ENCODE data around the gene ADGRA1.

Gene ADGRA1

DNA sequence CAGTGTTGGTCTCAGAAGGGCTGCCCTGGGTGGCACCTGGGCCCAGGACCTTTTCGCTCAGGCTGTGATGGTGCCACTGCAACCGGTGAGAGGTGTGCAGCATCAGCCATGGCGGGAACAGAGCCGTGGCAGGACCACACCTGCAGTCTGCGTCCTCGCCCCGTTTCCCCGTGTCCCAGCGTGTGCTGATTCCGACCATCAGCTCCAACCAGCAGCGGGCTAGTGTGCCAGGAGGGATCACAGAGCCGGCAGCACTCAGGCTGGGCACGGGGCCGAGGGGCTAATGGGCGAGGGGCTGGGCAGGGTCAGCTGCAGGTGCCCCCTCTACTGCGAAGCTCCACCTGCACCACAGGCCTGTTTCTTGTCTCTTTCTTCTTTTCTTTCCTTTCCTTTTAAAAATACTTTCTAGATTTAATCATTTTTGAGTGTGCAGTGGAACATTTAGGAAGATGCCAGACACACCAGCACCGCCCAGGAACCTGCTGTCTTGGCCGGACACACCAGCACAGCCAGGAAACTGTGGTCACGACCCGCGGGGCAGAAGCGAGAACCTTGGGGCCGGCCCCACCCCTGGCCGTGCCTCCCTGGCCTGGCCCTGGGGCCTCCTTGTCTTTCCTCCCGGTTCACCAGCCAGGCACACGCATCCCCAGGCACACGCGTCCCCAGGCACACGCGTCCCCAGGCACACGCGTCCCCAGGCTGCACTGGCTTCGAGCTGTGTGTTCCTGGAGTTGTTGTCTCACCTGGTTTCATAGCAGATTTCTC is 34.6 kb downstream of the ADGRA1 start:
- H4K20me1 ChIP-seq (ENCODE audit: low read depth, low read length): no peaks in the 10 kb centered on the region
- no peaks in the 10 kb centered on the region for H3F3A ChIP-seq (ENCODE audit: insufficient read depth)
- no peaks in the 10 kb centered on the region for H3K9me3 ChIP-seq (ENCODE audit: insufficient read depth, low read length)
- H3K27ac ChIP-seq (ENCODE audit: low read depth, low read length): no peak overlapping the region
- H3K9me2 ChIP-seq (replicated peaks; ENCODE audit: insufficient read depth, low read length): no peaks in the 10 kb centered on the region
- H3K4me2 ChIP-seq (ENCODE audit: low read depth, low read length, poor library complexity, severe bottlenecking): no peak overlapping the region
- H3K4me3 ChIP-seq (ENCODE audit: insufficient read depth, low read length, poor library complexity, severe bottlenecking): no peak overlapping the region
- TF ChIP-seq EZH2phosphoT487 (conservative IDR thresholded peaks at IDR 0.05; ENCODE audit: low read length): no peak
- TF ChIP-seq, protein P1, sequence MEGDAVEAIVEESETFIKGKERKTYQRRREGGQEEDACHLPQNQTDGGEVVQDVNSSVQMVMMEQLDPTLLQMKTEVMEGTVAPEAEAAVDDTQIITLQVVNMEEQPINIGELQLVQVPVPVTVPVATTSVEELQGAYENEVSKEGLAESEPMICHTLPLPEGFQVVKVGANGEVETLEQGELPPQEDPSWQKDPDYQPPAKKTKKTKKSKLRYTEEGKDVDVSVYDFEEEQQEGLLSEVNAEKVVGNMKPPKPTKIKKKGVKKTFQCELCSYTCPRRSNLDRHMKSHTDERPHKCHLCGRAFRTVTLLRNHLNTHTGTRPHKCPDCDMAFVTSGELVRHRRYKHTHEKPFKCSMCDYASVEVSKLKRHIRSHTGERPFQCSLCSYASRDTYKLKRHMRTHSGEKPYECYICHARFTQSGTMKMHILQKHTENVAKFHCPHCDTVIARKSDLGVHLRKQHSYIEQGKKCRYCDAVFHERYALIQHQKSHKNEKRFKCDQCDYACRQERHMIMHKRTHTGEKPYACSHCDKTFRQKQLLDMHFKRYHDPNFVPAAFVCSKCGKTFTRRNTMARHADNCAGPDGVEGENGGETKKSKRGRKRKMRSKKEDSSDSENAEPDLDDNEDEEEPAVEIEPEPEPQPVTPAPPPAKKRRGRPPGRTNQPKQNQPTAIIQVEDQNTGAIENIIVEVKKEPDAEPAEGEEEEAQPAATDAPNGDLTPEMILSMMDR (IDR thresholded peaks at IDR 0.05; ENCODE audit: insufficient read depth, low read length, poor library complexity, severe bottlenecking): no peak
- H3K9ac ChIP-seq (ENCODE audit: low read length): no peak overlapping the region
- H3K27me3 ChIP-seq (ENCODE audit: low read length): no peaks in the 10 kb centered on the region
- H3K36me3 ChIP-seq (ENCODE audit: low read length): no peaks in the 10 kb centered on the region
- H2AFZ ChIP-seq (ENCODE audit: low read depth, low read length, severe bottlenecking): no peak overlapping the region
- no peaks in the 10 kb centered on the region for H3K79me2 ChIP-seq (ENCODE audit: insufficient read depth, low read length)

DNA sequence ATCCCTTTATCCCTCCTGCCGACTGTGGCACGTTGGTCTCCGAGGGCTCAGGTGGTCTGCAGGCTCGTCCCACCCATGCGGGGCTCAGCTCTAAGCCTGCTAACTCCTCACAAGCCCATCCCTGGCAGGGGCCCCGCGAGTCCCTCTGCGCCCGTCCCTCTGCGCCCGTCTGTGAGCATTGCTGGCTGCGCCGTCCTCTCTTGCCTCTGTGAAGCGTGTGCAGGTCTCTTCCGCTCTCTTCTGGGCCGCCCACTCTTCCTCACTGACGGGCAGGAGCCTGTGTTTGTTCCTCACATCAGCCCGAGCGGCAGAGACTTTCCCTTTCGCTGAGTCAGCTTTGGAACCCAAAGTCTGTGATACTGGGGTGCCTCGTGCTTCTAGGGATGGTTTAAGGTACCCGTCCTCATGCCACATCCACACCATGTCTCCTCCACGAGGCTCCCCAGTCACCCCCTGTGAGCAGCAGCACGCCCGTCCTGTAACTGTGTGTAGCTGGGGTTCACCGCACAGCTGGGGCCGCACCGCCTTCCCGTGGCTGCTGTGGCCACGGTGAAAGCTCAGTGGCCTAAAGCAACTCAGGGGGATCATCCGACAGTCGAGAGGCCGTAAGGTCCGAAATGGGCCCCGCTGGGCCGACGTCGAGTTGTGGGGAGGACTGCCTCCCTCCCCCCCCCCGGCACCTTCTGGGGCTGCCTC is 35.5 kb downstream of the ADGRA1 start:
- Histone ChIP-seq H3K4me3 (ENCODE audit: insufficient read depth, low read length, poor library complexity, severe bottlenecking) (no peak overlapping the region), H3K9me2 (replicated peaks; ENCODE audit: insufficient read depth, low read length) (no peaks in the 10 kb centered on the region), H3K79me2 (ENCODE audit: insufficient read depth, low read length) (no peaks in the 10 kb centered on the region), H3K27me3 (ENCODE audit: low read length) (no peaks in the 10 kb centered on the region), H3F3A (ENCODE audit: insufficient read depth) (no peaks in the 10 kb centered on the region), H3K36me3 (ENCODE audit: low read length) (no peaks in the 10 kb centered on the region), H3K9ac (ENCODE audit: low read length) (no peak overlapping the region), H4K20me1 (ENCODE audit: low read depth, low read length) (no peaks in the 10 kb centered on the region), H2AFZ (ENCODE audit: low read depth, low read length, severe bottlenecking) (no peak overlapping the region), H3K27ac (ENCODE audit: low read depth, low read length) (no peak overlapping the region), H3K4me2 (ENCODE audit: low read depth, low read length, poor library complexity, severe bottlenecking) (no peak overlapping the region), H3K9me3 (ENCODE audit: insufficient read depth, low read length) (no peaks in the 10 kb centered on the region)
- no peak for TF ChIP-seq EZH2phosphoT487 (conservative IDR thresholded peaks at IDR 0.05; ENCODE audit: low read length)
- TF ChIP-seq, protein P1 (IDR thresholded peaks at IDR 0.05; ENCODE audit: insufficient read depth, low read length, poor library complexity, severe bottlenecking): no peak

DNA sequence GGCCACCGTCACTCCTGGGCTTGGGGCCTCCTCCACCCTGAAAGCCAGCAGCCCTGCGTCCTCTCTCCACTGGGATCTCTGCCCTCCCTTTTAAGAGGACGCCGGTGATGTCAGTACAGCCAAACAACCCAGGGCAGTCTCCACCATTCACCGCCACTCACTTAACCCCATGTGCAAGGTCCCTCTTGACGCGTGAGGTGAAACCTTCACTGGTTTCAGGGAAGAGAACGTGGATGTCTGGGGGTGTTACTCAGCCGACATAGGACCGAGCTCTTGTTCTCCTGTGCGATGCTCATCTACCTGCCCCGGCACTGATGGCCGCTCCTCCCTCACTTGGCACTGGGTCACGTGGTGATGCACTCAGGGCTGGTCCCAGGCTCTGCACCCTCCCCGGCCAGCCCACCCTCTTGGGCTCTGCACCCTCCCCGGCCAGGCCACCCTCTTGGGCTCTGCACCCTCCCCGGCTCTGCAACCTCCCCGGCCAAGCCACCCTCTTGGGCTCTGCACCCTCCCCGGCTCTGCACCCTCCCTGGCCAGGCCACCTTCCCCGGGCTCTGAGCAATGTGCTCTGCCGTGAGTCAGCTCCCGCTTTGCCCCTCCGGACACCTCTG is 36.1 kb downstream of the ADGRA1 start:
- no peaks in the 10 kb centered on the region for H3K9me2 ChIP-seq (replicated peaks; ENCODE audit: insufficient read depth, low read length)
- no peaks in the 10 kb centered on the region for H4K20me1 ChIP-seq (ENCODE audit: low read depth, low read length)
- no peaks in the 10 kb centered on the region for H3K27me3 ChIP-seq (ENCODE audit: low read length)
- no peak overlapping the region for H2AFZ ChIP-seq (ENCODE audit: low read depth, low read length, severe bottlenecking)
- H3K4me2 ChIP-seq (ENCODE audit: low read depth, low read length, poor library complexity, severe bottlenecking): no peak overlapping the region
- no peak overlapping the region for H3K9ac ChIP-seq (ENCODE audit: low read length)
- H3K9me3 ChIP-seq (ENCODE audit: insufficient read depth, low read length): no peaks in the 10 kb centered on the region
- no peaks in the 10 kb centered on the region for H3K36me3 ChIP-seq (ENCODE audit: low read length)
- H3K4me3 ChIP-seq (ENCODE audit: insufficient read depth, low read length, poor library complexity, severe bottlenecking): no peak overlapping the region
- no peaks in the 10 kb centered on the region for H3F3A ChIP-seq (ENCODE audit: insufficient read depth)
- no peak overlapping the region for H3K27ac ChIP-seq (ENCODE audit: low read depth, low read length)
- TF ChIP-seq, protein P1 (IDR thresholded peaks at IDR 0.05; ENCODE audit: insufficient read depth, low read length, poor library complexity, severe bottlenecking): no peak
- no peak for TF ChIP-seq EZH2phosphoT487 (conservative IDR thresholded peaks at IDR 0.05; ENCODE audit: low read length)
- no peaks in the 10 kb centered on the region for H3K79me2 ChIP-seq (ENCODE audit: insufficient read depth, low read length)
